GM21367 (cell line): ENCODE results near the gene RNU6-8.

Experiments
- ATAC-seq: cut with Tn5 transposase; IDR thresholded peaks from one replicate; pipeline ENCODE4 v1.9.1; 2021; ENCODE audit not compliant: unreplicated experiment

The RNU6-8 gene

DNA sequence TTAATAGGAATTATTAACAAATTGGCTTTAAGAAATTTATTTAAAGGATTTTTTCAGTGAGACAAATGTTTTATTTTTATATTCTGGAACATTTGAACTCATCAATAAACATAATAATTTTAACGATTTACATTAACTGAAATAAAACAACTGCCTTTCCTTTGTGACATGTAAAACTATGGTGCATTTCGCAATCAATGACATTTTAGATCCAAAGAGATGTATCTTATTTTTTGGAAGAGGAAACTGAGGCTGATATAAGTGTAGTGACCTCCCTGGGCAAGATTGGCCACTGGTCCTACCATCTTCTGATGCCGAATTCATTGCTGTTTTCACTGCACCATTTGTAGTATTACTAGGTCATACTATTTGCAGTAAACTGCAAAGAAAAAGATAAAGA, 2.5 kb upstream of the RNU6-8 start:
- ATAC-seq: no peak

DNA sequence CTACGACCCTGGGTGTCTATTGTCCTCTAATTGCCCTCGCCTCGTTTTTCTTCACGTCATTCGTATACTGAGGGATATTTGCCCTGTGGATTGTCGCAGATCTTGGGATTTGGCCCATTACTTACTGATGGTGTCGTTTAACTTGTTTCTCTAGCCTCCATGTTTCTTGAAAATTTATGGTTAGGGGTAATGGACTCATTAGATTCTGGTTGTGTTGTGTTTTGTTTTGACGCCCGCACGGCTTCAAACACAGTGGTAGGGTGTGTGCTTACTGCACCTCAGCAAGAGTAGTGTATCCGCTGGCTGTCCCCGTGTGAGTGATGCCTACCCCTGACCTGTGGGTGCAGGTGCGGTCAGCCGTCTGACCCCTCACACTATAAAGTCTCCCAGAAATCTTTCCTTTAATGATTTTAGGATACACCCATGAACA, 874 bp upstream of the RNU6-8 start:
- ATAC-seq: no peak

GRCh38 chr14:32202491-32202997, 525 bp downstream of the RNU6-8 start:
- no peak for ATAC-seq

GRCh38 chr14:32201816-32202490, 1.1 kb downstream of the RNU6-8 start, which contains the start of gene RNU6-7:
TSS of gene RNU6-7 (plus strand) at chr14:32202045.
- no peak for ATAC-seq

- peak; percentile 48 for ATAC-seq
Measured at GRCh38 chr14:32201193-32201815, 1.8 kb downstream of the RNU6-8 start.

DNA sequence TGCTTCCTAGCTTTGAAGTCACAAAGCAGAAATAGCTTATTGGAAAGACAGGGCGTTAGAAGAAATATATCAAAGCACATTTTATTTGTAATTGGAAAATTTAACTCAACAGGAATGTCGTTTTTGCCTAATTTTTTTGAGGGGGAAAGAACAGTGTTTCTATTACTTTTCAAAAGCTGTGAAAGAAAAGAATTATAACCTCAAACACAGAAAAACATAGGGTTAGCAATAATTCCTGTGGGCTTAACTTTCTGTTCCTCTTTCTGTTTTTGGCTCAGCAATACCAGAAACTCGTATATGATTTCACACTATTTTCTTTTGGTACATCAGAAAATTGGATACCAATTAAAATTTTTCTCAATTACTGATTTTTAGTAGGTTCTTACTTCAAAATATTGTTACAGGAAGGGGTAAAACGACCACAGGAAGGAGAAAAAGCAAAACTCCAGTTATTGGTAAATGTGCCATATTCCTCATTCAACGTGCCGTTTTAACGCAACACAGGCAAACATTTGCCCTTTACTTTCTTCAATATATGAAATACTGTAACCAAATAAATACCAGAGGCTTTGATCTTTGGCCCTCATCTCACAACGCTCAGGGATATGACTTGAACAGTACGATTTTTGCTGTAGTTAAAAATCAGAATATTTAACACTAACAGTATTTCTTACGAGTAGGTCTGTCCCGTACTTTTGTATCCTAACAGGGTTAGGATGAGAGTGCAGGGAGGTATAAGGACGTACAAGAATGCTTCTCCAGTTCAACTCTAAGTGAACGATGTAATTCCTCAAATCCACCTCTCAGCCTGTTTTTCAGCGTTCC, 2.5 kb downstream of the RNU6-8 start:
- ATAC-seq: peak; percentile 25

DNA sequence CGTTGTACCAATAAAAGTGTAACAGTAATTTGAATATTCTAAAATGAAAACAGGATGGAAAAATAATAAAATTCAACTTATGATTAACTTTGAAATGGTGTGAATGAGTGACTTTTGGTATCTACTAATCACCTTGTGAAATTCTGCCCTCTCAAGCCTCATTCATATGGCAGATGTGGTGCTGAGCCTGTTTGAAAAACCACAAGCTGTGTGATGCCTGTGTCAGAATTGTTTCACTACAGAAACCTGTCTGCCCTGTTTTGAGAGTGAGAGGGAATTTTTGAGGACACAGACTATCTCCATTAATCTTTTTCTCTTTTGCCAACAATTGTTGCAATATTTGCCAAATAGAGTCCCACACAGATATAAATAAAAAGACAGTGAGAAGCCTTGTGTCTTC, 5.2 kb downstream of the RNU6-8 start:
- peak; percentile 38 for ATAC-seq

DNA sequence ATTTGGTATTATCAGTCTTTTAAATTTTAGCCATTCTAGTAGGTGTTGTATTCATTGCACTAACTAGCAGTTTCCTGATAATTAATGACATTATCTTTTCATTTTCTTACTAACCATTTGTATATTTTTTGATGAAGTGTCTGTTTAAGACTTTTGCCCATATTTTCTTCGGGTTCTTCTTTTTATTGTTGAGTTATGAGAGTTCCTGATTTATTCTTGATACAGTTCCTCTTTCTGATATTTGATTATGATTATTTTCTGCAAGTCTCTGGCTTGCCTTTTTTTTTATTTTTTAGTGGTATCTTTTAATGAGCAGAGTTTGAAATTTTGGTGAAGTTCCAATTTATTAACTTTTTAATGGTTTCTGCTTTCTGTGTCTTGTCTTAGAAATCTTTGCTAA, 7.4 kb downstream of the RNU6-8 start:
- no peak for ATAC-seq

- no peak for ATAC-seq
Measured at GRCh38 chr14:32193532-32193931, 9.5 kb downstream of the RNU6-8 start.

- no peak for ATAC-seq
Measured at GRCh38 chr14:32192712-32193373, 10.2 kb downstream of the RNU6-8 start.

DNA sequence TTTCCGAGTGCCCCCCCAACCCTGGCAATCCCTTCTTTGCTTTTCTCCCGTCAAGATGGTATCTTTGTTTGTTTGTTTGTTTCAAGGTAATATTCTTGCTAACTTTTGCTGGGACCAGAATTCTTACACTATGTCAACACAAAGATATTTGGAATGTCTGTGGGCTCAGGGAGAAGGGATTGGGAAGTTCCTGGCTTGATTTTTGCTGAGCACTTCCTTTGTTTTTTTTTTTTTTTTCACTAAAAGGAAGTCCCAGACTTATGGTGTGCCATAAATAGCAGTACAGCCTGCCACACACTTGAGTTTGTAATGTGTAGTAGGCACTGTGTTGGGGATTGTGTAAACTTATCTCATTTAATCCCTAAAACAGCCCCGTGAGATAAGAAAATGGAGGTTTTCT, 12.4 kb downstream of the RNU6-8 start:
- ATAC-seq: no peak

- ATAC-seq: no peak
Measured at GRCh38 chr14:32189811-32190210, 13.3 kb downstream of the RNU6-8 start.

DNA sequence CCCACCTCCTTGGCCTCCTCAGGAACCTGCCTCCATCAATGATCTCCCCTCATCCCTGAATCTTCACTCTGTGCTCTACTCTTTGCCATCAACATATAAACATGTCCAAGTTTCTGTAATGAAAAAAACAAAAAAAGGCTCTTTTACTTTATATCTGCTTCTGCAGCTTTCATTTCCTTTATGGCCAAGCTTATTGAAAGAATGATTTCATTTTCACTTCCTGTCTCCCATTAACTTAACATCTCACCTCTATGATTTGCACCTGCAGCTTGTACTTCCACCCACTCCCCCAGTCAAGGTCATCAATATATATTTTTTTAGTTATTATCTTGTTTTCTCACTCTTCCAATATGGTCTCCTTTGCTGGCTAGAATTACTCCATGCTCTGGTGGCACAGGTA, 16.8 kb downstream of the RNU6-8 start:
- no peak for ATAC-seq

DNA sequence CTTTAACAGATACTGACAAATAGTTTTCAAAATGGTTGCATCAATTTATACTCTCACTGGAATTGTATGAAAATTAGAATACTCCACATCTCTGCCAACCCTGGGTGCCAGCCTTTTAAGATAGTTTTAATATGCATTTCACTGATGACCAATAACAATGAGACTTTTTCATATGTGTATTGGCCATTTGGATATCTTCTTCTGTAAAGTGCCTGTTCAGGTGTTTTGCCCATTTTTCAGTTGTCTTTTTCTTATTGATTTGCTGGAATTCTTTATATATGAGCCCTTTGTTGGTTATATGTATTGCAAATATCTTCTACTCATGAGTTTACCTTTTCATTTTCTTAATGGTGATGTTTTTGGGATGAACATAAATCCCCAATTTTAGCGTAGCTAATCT, 18.0 kb downstream of the RNU6-8 start:
- no peak for ATAC-seq

- no peak for ATAC-seq
Measured at GRCh38 chr14:32183151-32184058, 19.7 kb downstream of the RNU6-8 start.

DNA sequence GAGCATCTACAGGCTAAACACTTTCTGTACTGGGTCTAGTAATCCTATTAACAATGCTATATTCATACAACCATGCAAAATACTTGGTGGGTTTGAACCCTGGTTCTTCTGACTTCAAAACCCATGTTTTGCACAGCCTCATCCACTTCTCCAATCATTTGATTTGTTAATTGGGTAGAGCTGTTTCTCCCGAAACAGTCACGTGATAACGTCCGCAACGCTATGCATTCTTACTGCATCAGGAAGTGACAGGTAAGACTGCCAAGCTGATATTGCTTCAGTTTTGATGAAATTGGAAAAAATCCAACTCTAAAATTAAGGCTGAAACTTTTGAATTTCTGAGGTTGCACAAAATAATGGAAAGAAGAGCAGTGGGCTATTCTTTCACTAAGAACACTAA, 31.6 kb downstream of the RNU6-8 start:
- no peak for ATAC-seq

DNA sequence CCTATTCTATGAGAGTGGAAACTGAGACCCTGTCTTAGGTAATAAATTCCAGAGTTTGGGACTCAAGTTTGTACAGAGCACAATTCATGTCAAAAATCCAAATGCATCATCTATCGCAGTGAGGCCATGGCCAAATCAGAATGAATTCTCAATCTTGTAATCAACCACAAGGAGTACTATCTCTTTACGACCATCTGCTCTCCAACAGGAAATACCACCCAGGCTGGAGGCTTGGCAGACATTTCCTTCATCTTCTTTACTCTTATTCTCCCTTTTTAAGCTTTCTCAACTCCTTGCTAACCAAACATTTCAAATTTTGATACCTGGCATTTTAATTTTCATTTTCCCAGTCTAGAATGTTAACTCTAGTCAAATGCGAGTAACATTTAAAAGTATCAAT, 33.9 kb downstream of the RNU6-8 start:
- ATAC-seq: no peak

DNA sequence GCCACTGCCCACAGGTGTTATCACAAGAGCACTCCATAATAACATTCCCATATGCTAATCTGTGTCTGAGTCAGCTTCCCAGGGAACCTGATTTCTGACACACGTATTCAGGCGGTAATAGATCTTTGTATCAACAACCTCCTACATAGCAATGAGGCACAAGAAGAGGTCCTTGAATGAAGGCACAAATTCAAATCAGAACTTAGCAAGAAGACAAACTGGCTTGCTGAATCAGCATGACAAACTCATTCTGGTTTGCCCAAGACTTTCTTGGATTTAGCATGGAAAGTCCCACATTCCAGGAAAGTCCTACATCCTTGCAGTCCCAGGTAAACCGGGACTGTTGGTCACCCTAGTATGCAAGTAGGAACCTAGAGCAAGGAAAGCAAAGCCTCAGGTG, 35.2 kb downstream of the RNU6-8 start:
- no peak for ATAC-seq

DNA sequence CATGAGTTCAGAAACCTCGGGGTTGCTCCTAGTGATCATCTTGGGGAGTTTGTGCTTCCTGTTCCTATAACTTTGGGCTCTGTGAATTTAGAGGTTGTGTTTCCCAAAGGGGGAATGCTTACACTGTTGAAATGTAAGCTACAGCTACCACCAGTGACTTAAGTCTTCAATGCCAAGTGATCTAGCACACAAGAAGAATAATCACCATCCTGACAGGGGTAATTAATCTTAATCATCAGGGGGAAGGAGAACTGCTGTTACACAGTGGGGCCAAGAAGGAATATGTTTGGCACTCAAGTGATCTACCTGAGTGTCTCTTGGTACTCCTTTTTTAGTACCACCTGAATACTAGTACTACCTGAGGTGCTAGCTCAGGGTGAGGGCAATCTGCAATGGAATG, 36.1 kb downstream of the RNU6-8 start:
- no peak for ATAC-seq

GRCh38 chr14:32166029-32166428, 37.0 kb downstream of the RNU6-8 start:
- no peak for ATAC-seq
